ENCODE data around the gene TBX5. TPM values are rescaled to one million over a fixed set of nuclear protein-coding genes. Genes with fewer than 3 reads are reported as not detected.

Gene TBX5
- total and polyA plus RNA-seq, 2 of the 4 experiments (the other 2 are of a cell fraction): 13.3 to 14.7 TPM

DNA sequence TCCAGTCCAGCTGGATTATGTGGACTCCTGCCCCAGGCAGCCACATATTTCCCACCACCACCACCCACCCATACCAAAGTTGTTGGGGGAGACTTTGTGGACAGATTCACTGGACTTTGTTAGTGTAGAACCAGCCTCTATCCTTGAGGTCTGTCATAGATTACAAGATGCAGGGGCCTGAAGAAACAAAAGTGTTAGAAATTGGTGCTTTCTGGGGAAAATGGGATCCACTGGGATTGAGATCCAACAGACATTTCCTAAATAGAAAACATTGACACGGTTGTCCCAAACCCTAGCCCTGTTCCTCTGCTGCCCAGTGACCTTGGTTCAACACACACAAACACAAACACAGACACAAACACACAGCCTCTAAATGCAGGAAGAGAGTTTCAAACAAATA is 36.6 kb upstream of the TBX5 start:
- Histone ChIP-seq H3K23ac (ENCODE audit: low read depth, low read length) (no peak overlapping the region), H3K4me2 (ENCODE audit: low read depth, low read length) (no peak overlapping the region), H3K4me1 (ENCODE audit: control insufficient read depth, insufficient read depth, low read length) (no peaks in the 10 kb centered on the region), H4K8ac (ENCODE audit: low read depth in 2 of 2, low read length in 2 of 2) (no peak overlapping the region), H3K4me3 (ENCODE audit: insufficient read depth, low read depth, low read length) (no peak overlapping the region), H3K4ac (ENCODE audit: low read depth, low read length) (no peak overlapping the region), H3K9ac (ENCODE audit: low read depth, low read length) (no peak overlapping the region), H2BK120ac (ENCODE audit: low read depth, low read length) (no peak overlapping the region), H3K27ac (ENCODE audit: insufficient read depth, low read length) (no peak overlapping the region), H4K20me1 (ENCODE audit: insufficient read depth, low read length) (no peaks in the 10 kb centered on the region), H2AK9ac (replicated peaks; ENCODE audit: low read depth, low read length, poor library complexity) (no peak overlapping the region), H2BK15ac (ENCODE audit: low read depth, low read length) (no peak overlapping the region), H3K56ac (ENCODE audit: extremely low read depth, insufficient read depth, low read length) (no peak overlapping the region), H2BK20ac (ENCODE audit: low read depth, low read length) (no peak overlapping the region), H2BK5ac (ENCODE audit: low read depth, low read length, poor library complexity, severe bottlenecking) (no peak overlapping the region), H4K5ac (ENCODE audit: low read depth, low read length) (no peak overlapping the region), H3K14ac (replicated peaks; ENCODE audit: low read depth, low read length) (no peak overlapping the region), H3K79me1 (ENCODE audit: low read depth in 1 of 2, low read length in 2 of 2) (no peaks in the 10 kb centered on the region), H4K91ac (ENCODE audit: insufficient read depth, low read depth, low read length) (no peak overlapping the region), H3K9me1 (ENCODE audit: insufficient read depth, low read length) (no peaks in the 10 kb centered on the region), H3K18ac (ENCODE audit: low read depth, low read length) (no peak overlapping the region), H3K36me3 (ENCODE audit: control insufficient read depth, insufficient read depth, low read length) (no peaks in the 10 kb centered on the region), H3K27me3 (ENCODE audit: control insufficient read depth, insufficient read depth, low read length) (peaks cover 78% of the 10 kb centered on the region), H2AFZ (replicated peaks; ENCODE audit: low read length, poor library complexity) (no peak overlapping the region), H2AK5ac (ENCODE audit: low read depth, low read length) (no peak overlapping the region), H3K9me3 (ENCODE audit: control insufficient read depth, insufficient read depth, low read length) (peaks cover 31% of the 10 kb centered on the region)
- dilution Hi-C loops (cut with HindIII; ENCODE audit: low sequenced_read_pairs, unreplicated experiment): no loop called here
- DNase-seq: no peak
- in situ Hi-C loops (cut with MboI; ENCODE audit: low sequenced_read_pairs): no loop called here
- TF ChIP-seq ELK1 (IDR thresholded peaks at IDR 0.05; ENCODE audit: borderline replicate concordance, low read depth, low read length) (no peak), MAFK (IDR thresholded peaks at IDR 0.05; ENCODE audit: low read depth, low read length) (no peak), BHLHE40 (IDR thresholded peaks at IDR 0.05; ENCODE audit: low read depth, low read length) (no peak), CHD1 (IDR thresholded peaks at IDR 0.05; ENCODE audit: low read depth, low read length) (no peak), RCOR1 (IDR thresholded peaks at IDR 0.05; ENCODE audit: insufficient replicate concordance, low read length) (no peak), POLR2A (IDR thresholded peaks at IDR 0.05; ENCODE audit: low read depth, low read length) (no peak), NFE2L2 (IDR thresholded peaks at IDR 0.05; ENCODE audit: low read depth, low read length) (no peak), CEBPB (IDR thresholded peaks at IDR 0.05; ENCODE audit: low read depth, low read length) (no peak), RFX5 (IDR thresholded peaks at IDR 0.05; ENCODE audit: low read depth, low read length) (no peak), MXI1 (IDR thresholded peaks at IDR 0.05; ENCODE audit: borderline replicate concordance, low read depth, low read length) (no peak), SMC3 (IDR thresholded peaks at IDR 0.05; ENCODE audit: low read depth, low read length) (no peak), FOS (IDR thresholded peaks at IDR 0.05; ENCODE audit: low read depth, low read length) (no peak), MAZ (IDR thresholded peaks at IDR 0.05; ENCODE audit: borderline replicate concordance, low read depth, low read length) (no peak), RAD21 (IDR thresholded peaks at IDR 0.05; ENCODE audit: low read length) (no peak)
- TF ChIP-seq, protein P1, sequence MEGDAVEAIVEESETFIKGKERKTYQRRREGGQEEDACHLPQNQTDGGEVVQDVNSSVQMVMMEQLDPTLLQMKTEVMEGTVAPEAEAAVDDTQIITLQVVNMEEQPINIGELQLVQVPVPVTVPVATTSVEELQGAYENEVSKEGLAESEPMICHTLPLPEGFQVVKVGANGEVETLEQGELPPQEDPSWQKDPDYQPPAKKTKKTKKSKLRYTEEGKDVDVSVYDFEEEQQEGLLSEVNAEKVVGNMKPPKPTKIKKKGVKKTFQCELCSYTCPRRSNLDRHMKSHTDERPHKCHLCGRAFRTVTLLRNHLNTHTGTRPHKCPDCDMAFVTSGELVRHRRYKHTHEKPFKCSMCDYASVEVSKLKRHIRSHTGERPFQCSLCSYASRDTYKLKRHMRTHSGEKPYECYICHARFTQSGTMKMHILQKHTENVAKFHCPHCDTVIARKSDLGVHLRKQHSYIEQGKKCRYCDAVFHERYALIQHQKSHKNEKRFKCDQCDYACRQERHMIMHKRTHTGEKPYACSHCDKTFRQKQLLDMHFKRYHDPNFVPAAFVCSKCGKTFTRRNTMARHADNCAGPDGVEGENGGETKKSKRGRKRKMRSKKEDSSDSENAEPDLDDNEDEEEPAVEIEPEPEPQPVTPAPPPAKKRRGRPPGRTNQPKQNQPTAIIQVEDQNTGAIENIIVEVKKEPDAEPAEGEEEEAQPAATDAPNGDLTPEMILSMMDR (conservative IDR thresholded peaks at IDR 0.05; ENCODE audit: low read depth, low read length): no peak
- TF ChIP-seq, protein P2, sequence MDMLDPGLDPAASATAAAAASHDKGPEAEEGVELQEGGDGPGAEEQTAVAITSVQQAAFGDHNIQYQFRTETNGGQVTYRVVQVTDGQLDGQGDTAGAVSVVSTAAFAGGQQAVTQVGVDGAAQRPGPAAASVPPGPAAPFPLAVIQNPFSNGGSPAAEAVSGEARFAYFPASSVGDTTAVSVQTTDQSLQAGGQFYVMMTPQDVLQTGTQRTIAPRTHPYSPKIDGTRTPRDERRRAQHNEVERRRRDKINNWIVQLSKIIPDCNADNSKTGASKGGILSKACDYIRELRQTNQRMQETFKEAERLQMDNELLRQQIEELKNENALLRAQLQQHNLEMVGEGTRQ (IDR thresholded peaks at IDR 0.05; ENCODE audit: low read depth, low read length): no peak
- ATAC-seq (ENCODE audit: low read depth): no peak
- ChIA-PET CTCF (interaction anchor here (0.9 kb wide), 1 partner anchor 18 kb away, joined by 3 read pairs; no protein-coding TSS in a partner anchor), POLR2A (ENCODE audit: unreplicated experiment) (no interaction called here)
- BruUV-seq (replicated peaks): no TSS peak
- intact Hi-C loops (cut with micrococcal nuclease): no loop called here
- WGBS, 2 experiments (ENCODE audit: extremely low coverage in 2 of 2, insufficient read length in 1 of 2): no CpG with 5 or more reads among the region's 1 CpG
